Purkinje cell (primary cell): ENCODE results near the gene CACYBP. TPM values are rescaled to one million over a fixed set of nuclear protein-coding genes. Genes with fewer than 3 reads are reported as not detected.

Source experiments
- polyA plus RNA-seq: library from polyadenylated mRNA; unstranded; fragments of >200 nt; fragmentation: Nextera tagmentation; gene quantifications from 2 replicates; pipeline ENCODE4 v1.2.1, GENCODE V29; 2014

Gene CACYBP, protein sequence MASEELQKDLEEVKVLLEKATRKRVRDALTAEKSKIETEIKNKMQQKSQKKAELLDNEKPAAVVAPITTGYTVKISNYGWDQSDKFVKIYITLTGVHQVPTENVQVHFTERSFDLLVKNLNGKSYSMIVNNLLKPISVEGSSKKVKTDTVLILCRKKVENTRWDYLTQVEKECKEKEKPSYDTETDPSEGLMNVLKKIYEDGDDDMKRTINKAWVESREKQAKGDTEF
- polyA plus RNA-seq, result 392 and 455 TPM in 2 replicates

DNA sequence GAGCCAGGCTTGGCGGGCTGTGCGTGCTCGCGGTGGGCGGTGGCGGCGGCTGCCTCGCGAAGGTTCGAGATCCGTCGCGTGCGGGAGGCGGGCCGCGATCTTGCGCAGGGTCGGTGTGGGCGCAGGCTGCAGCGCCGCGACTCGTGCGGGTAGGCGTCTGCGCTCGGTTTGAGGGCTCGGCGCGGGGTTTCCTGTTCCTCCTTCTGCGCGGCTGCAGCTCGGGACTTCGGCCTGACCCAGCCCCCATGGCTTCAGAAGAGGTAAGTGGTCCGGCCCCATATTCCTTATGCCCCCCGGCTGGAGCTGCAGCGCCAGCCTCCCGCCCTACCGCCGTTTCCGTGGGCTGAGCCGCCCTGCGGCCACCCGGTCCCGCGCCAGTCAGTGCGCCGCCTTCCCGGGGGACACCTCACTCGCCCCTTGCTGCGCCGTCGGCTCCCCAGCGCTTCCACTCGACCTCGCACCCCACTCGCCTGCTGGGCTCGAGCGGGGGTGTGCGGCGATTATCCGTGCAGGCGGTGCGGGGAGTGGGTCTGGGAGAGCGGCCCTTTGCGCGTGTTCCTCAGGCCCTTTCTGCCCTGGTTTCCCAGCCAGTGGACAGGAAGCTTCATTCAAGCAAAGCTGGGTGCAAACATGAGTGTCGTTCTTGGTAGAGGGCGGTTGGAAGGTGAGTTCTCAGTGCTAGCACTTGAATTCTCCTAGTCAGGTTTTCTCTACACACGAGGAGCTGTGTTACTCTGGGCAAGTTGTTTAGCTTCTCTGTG, at the start of gene CACYBP:
Gene CACYBP, plus strand, starts transcription at position 12 of the 761 bp plus-strand sequence. Its CDS starts 234 bp downstream, at position 246.

DNA sequence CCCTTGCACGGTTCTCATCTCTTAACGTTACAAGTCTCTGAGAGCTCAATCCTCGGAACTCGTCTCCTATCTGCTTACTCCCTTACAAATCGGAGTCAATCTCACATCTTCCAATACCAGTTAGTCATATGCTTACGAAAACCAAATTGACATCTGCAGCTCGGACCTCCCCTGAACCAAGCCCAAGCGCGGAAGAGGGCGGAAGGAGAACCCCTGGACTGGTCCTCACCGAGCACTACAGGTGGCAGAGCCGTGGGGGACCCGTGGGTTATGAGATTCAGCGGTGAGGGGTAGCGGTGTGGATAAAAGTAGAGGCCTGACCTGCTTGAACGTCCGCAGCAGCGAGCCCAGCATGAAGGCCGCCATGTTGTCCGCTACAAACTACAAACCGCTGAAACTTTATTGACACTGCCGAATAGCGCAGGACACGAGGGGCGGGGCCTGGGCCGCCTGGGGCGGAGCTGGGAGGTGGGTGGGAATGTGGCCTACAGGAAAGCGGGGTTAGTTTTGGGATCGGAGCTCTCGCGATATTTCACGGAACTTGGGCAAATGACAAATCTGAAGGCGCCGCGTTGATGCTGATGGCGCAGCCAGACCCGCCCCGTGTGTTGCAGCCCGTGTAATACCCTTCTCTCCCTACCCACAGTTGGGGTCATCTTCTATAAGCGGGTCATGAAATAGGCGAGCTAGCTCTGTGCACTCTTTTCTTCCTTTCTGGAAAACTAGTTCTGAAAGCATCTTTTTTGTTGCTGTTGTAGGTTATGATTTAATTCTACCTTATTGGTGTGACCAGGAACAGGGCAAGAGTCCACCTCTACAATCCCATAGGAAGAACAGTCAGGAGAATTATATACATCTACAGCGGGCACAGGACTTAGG, 23.5 kb downstream of the CACYBP start, which contains the start of gene MRPS14:
Gene MRPS14, minus strand, starts transcription at position 383 of the 879 bp plus-strand sequence. Its CDS starts 17 bp downstream, at position 366.

Other genes with a start within 250 kb of the CACYBP start
- gene MRPS14, start 23.5 kb downstream of the CACYBP start, polyA plus RNA-seq, result 86.2 and 105 TPM in 2 replicates
- gene TNN, start 67.9 kb downstream of the CACYBP start, polyA plus RNA-seq, result not detected in 2 replicates
- gene KIAA0040, start 192.8 kb downstream of the CACYBP start, polyA plus RNA-seq, result not detected in 2 replicates